ENCODE results near the gene DHDH.

The DHDH gene

DNA sequence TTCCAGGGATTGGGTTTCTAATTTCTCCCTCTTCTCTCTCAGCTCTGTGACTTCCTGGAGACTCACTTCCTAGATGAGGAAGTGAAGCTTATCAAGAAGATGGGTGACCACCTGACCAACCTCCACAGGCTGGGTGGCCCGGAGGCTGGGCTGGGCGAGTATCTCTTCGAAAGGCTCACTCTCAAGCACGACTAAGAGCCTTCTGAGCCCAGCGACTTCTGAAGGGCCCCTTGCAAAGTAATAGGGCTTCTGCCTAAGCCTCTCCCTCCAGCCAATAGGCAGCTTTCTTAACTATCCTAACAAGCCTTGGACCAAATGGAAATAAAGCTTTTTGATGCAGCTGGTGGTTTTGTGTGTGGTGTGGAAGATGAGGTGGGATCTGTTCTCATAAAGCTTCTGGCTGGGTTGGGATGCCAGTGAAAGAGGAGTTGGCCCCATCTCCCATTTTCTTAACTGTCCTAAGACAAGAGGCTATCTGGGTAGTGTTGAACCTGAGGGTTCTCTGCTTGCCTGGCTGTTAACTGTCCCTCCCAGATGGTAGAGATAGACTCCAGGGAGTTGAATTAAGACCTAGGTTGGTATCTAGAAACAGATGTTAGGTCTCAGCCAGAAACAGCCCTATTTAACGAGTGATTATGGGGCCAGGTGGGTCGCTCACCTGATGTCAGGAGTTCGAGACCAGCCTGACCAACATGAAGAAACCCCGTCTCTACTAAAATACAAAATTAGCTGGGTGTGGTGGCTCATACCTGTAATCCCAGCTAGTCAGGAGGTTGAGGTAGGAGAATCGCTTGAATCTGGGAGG is 33.2 kb downstream of the DHDH start:
- no peak for DNase-seq

DNA sequence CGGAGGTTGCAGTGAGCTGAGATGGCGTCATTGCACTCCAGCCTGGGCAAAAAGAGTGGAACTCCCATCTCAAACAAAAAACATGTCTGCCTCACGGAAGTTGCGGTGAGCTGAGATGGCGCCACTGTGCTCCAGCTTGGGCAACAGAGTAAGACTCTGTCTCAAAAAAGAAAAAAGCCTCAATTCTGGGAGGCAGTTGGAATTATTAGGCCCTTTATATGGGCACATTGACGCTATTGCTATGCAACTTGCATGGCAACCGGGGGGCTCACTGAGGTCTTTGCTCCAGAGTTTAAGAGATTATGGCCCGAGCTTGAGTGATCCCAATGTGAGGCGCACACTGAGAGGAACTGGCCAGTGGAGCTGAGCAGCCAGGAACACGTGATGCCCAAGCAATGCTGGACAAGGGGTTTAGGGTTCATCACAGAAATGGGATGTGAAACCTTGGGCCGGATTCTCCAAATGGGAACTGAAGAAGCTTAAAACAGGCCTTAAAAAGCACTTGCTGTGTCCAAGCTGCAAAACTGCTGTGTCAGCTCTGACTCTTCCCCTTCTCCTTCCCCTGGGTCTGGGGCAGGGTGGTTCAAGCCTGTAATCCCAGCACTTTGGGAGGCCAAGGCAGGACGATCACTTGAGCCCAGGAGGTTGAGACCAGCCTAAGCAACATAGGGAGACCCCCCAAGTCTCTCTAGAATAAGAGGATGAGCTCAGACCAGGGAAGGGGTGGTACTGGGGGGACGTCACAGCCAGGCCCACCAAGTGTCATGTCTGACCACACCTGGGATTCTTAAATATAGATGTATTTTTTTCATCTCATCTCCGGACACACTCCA is 34.1 kb downstream of the DHDH start:
- no peak for DNase-seq

DNA sequence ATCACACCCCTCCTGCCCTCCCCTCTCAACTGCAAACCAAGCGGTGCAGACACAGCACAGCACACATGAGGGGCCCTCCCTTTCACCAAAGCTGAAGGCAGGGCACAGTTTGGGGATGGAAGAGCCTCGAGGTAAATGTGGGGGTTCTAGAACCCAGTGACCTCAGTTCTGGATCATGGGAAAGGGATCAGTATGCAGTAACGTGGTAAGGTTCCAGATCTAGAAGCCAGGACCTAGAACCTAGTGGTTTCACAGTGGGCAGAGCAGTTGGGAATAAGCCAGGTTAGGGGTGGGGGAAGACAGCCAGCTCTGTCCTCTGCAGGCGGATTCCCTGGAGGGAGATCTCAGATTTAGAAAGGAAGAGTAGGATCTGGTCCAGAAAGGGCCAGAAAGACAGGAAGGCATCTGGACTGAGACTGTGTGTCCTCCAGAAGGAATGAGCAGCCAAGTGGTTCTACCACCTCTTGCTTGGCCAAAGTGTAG is 34.7 kb downstream of the DHDH start:
- no peak for DNase-seq

DNA sequence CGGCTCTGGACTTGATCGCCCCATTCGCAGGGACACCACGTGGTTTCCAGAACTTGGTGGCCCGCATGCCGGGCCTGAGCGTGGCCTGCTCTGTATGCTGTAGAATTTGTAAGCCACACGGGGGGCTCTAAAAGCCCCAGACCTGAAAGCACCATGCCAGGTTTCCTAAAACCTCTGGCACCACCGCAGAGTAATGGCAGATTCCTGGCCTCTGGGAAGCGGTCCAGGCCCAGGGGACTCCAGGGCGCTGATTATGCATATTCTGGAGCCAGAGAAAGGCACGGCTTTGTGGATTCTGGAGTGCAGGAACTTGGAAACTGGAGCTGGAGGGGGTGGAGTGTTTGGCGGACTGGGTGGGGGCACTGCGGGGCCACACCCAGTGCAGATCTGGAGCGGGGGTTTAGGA is 35.3 kb downstream of the DHDH start:
- no peak for DNase-seq

DNA sequence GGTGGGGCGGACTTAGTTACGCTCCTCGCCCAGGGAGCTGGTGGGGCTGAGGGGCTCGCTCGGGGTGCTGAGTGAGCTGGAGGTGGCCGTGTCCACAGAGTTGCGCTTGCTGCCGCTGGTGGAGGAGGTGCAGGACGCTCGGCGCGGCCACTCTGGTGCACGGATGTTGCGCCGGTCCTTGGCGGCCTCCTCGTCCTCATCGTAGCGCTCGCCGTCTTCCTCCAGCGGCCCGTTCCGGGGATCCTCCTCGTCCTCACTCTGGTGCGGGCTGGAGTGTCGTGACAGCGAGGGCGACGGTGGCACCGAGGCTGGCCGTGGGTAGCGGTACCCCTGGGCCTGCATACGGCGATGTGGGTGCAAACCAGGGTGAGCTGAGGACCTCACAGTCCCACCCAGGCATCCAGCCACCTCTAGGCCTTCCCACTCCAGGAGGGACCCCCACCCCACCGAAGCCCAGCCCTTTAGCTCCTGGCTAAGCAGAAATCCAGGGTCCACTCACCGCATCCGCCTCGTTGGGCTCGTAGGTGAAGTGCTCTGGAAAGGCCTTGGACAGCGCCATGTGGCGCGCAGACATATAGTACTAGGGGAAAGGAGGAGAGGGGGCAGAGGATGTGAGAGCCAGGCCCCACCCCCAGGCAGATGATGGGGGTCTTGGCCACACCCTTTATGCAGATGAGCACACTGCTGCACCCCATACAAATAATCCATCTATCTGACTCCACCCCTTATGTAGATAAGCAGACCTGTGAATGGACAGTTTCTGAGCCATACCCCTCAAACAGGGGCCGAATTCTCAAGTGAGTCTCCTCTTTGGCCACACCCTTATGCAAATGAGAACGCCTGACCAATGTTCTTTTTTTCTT is 36.0 kb downstream of the DHDH start:
- no peak for DNase-seq

DNA sequence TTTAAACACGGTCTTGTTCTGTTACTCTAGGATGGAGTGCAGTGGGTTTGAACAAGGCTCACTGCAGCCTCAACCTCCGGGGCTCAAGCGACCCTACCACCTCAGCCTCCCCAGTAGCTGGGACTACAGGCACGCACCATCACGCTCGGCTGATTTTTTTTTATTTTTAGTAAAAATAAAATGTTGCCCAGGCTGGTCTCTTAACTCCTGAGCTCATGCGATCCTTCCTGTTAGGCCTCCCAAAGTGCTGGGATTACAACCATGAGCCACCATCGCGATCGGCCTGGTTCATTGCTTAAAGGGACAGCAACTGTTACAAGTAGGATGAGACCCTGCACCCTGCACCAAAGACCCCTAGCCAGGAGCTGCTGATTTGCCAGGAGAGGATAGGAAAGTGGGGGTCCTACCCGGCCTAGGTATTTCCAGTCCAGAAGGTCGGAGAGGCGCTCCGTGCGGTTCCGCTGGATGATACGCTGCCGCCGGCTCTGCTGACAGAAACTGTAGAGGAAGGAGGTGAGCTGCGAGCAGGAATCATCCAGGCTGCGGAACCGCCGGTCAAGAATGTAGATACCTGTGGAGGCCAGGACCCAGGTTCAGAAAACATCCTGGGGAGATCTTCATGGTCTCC is 36.8 kb downstream of the DHDH start:
- DNase-seq = no peak

DNA sequence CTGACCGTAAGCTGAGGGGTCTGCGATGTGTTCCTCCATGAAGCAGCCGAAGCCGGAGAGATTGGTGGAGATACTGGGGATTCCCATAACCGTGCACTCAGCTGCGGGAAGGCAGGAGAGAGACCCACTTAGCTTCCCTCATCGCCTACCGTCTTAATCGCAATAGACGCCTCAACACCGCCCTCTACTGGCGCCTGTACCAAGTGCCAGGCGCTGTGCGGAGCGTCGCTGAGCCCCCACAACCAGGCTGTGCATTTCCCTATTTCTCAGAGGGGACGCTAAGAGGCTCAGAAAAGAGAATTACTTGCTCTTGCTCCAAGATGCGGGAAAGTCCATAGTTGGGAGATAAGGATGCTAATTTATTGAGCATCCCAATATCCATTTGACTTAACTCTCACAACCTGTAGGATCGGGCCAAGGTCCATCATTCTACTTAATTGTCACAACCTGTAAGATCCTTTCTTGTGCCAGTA is 37.5 kb downstream of the DHDH start:
- DNase-seq = peak; percentile 69

DNA sequence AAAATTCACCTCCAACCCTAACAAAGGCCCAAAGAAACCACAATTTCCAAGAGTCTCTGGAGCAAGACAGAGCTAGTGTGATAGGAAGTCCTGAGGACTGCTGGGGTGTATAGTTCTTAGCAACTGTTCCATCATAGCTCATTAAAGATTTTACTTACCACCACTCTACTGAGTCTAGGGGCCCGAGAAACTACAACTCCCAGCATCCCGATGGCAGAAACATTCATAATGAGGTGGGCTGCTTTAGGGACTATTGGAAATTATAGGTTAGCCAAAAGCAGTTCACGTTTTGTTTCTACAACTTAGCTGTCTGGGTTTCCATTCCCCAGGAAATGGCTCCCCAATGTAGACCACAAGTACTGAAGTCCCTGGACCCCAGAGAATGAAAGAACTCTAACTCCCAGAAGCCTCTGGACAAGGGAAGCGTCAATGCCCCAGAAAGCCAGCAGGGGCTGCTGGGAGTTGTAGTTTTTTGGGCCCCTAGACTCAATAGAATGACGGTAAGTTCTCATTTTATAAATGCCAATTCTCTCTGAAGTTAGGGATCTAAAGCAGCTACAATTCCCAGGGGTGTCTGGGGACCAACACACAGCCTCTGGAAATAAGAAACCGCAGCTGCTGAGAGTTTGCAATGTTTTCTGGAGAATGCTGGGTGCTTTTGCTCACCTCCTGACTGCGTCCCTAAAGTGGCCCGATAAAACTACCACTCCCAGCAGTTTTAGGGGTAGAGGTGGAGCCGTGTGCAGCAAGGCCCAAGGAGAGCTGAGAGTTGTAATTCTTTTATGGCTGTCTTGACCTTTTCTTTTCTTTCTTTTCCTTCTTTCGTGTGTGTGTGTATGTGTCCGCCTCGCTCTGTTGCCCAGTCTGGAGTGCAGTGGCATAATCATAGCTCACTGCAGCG is 42.7 kb downstream of the DHDH start:
- no peak for DNase-seq

DNA sequence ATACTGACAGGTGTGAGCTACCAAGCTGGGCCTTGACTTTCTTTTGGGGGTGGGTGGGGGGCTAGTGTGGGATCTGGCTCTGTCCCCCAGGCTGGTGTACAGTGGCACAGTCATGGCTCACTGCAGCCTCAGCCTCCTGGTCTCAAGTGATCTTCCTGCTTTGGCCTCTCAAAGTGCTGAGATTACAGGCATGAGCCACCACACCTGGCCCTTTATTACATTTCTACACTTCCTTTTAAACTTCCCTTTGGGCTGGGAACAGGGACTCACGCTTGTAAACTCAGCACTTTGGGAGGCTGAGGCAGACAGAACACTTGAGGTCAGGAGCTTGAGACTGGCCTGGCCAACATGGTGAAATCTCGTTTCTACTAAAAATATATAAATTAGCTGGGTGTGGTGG is 43.6 kb downstream of the DHDH start:
- no peak for DNase-seq

DNA sequence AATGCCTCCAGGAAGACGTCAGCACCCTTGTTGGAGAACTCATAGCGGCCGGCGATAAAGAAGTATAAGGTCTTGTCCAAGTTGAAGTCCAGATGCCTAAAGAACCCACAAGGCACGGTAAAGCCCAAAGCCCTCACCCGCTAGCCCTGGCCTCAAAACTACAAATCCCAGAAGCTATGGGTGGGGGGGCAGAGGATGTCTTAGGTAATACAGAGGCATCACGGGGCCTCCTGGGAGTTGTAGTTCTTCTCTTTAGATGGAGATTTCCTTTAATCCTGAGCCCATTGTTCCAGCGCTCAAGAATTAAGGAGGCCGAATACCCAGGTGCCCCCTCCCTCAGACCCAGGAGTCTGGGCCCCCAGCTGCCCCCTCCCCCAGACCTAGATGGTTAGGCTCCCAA is 48.8 kb downstream of the DHDH start:
- no peak for DNase-seq

DNA sequence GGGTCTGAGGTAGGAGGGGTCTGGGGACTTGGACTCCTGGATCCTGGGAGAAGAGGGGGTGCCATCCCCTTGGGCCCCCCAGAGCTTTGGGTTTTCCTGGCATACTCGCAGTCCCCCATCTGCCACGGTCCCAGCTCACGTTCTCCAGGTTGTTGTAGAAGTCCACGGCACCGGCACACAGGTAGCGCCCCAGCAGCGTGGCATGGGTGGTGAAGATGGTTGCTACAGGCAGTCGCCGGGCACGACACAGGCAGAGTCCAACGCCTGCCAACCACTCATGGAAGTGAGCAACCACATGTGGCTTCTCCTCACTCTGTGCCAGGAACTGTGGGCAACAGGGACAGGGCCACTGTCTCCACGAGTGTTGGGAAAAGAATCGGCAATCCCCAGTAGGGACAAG is 52.2 kb downstream of the DHDH start:
- no peak for DNase-seq

DNA sequence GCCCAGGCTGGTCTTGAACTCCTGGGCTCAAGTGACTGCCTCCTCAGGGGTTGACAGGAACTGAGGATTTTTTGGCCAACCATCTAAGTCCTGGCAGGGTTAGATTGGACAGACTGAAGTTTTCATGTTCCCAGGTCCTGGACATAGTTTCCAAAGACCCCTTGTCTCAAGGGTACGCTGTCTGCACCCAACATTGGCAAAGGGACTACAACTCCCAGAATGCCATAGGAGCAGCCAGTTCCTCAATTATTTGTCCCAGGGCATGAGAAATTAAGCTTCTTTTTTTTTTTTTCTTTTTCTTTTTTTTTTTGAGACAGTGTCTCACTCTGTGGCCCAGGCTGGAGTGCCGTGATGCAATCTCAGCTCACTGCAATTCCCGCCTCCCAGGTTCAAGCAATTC is 52.7 kb downstream of the DHDH start:
- no peak for DNase-seq

DNA sequence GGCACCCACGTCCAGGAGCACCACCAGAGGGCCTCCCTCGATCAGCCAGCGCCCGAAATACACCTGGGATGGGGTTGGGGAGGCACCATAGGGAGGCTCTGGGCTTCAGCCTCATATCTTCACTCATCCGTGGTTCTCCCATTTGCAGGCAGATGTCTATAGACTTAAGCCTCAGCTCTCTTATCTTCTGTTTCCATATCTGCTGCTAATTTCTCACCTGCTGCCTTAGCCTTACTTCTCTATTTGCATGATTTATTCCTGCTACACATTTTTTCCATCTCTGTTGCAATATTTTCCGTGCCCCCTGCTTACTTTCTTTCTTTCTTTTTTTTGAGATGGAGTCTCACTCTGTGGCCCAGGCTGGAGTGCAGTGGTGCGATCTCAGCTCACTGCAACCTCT is 53.8 kb downstream of the DHDH start:
- no peak for DNase-seq

DNA sequence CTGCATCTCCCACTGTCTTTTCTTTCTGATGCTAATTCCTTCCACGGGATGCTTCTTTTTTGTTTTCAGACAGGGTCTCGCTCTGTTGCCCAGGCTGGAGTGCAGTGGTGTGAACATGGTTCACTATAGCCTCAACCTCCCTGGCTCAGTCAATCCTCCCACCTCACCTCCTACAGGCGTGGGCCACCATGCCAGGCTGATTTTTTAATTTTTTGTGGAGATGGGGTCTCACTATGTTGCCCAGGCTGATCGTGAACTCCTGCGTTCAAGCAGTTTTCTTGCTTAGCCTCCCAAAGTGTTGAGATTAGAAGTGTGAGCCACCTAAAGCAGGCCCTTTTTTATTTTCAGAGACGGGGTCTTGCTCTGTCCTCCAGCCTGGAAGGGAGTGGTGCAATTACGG is 54.8 kb downstream of the DHDH start:
- no peak for DNase-seq

DNA sequence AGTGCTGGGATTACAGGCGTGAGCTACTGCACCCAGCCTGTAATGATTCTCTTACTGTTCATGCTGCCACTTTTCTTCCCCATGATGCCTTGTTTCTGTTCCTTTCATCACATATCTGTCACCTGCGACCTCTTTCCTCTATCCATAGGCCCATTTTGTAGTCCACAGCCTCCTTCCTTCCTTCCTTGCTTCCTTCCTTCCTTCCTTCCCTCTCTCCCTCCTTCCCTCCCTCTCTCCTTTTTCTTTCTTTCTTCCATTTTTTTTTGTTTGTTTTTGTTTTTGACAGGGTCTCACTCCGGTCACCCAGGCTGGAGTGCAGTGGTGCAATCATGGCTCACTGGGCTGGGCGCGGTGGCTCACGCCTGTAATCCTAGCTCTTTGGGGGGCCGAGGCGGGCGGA is 55.4 kb downstream of the DHDH start:
- no peak for DNase-seq

DNA sequence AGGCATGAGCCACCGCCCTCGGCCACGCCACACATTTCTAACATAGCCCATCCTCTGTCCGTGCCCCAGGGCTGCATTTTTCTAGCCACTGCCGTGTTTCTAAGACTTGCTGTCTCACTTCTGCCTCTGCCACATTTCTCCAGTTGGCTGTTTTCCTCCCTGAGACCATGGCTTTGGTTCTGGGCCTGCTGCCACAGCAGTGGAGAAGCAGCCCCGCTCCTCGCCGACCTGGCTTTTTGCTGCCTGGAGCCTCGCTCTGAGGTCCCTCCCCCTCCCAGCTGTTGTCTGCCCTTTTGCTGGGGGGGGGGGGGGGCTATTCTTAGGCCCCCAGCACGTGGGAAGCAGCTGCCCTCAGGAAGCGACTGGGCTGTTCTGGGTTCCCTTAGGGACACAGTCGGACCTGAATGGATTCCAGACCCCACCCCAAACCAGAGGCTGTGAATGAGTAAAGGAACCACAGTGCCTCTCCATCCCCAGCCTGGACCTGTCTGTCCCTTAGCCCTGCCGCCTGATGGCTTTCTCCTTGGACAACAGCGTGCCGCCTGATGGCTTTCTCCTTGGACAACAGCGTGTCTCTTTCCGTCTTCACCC is 56.3 kb downstream of the DHDH start:
- no peak for DNase-seq

DNA sequence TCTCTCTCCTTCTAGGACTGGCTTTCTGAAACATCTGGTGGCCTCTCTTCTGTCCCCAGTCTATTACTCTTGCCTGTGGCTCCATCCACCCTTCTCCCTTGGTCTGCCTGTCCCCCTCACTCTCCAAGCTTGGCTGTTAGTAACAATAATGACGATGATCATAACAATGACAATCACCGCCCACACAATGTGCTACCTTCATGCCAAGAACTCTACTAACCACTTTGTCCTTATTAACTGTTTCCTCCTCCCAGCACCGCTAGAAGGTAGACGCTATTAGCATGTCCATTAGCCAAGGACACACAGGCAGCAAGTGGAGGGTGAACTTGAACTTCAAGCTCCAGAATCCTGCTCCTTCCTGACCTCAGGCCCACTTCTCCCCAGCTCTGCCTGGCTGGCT is 56.9 kb downstream of the DHDH start:
- DNase-seq = no peak

DNA sequence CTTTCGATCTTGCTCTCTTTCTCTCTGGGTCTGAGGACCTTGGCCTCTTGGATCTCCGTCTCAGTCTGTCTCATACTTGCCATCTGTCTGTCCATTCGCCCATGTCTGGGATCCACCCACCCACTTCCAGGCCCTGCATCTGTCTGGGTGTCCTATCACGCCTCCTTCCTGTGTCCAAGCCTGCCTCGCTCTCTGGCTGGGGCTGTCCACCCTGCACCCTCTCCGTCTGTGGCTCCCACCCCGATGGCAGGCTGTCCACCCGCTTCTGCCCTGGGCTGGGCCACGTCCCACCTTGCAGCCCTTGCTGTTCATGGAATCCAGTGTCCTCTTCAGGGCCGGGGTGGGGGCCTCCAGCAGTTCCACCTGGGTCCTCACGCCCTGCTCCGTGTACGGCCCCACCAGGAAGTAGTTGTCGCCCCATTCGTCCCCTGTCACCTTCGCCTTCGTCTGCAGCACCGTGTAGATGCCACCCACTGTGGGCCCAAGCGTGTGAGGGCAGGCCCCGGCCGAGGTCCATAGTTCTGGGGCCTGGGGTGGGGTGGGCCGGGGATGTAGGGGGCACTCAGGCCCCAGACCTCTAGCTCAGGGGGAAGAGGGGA is 57.6 kb downstream of the DHDH start:
- DNase-seq = no peak

DNA sequence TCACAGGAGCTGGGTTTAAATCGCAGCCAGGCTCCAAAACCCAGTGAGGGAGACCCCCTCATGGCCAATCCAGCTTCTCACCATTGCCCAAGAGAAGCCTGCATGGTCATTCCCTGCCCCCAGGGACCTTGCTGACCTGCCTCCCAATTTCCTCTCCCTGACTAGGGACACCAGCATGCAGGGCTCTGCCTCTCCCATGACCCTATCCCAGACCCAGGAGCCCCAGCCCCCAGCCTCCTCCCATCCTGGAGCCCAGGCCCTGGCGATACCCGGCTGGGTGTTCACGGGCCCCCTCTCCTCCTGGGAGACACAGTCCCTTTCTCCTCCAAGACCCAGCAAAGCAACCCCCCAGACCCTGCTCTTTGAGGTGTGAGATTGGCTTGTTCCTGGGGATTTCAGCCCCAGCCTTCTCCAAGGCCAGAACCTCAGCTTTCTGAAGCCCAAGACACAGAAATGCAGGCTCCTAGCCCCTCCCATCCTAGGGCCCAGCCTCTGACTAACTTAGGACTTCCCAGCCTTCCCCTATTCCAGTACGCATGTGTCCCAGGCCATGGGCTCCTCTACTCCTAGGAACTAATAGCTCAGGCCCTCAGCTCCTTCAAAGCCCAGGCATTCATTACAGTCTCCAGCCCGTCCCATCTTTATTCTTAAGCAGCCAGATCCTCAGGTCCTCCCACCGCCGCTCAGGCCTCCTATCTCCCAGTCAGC is 58.5 kb downstream of the DHDH start:
- DNase-seq = no peak

Data from right kidney (tissue), 1 donor.